Measurements from ENCODE around the gene ULK3. TPM values are rescaled to one million over a fixed set of nuclear protein-coding genes. Genes with fewer than 3 reads are reported as not detected.

Gene ULK3
- total RNA-seq, 1 donor from 2014 or later, result 24.3 TPM

- no peak for DNase-seq (ENCODE audit: low spot score)
- no peak for TF ChIP-seq CTCF (IDR thresholded peaks at IDR 0.05)
- Mint-ChIP-seq H3K27me3 (ENCODE audit: low read depth) (no peaks in the 10 kb centered on the region), H3K4me3 (ENCODE audit: unreplicated experiment) (no peak overlapping the region), H3K4me1 (ENCODE audit: low read depth) (peaks cover 29% of the 10 kb centered on the region), H3K9me3 (ENCODE audit: low read depth) (no peaks in the 10 kb centered on the region), H3K36me3 (ENCODE audit: low read depth) (peaks cover 14% of the 10 kb centered on the region), H3K27ac (ENCODE audit: unreplicated experiment) (peak overlapping the region; percentile 73)
Measured at GRCh38 chr15:74804935-74805334, 38.0 kb downstream of the ULK3 start.

- Mint-ChIP-seq H3K9me3 (ENCODE audit: low read depth) (no peaks in the 10 kb centered on the region), H3K4me1 (ENCODE audit: low read depth) (peaks cover 11% of the 10 kb centered on the region), H3K36me3 (ENCODE audit: low read depth) (peaks cover 17% of the 10 kb centered on the region), H3K27ac (ENCODE audit: unreplicated experiment) (no peak overlapping the region), H3K4me3 (ENCODE audit: unreplicated experiment) (no peak overlapping the region), H3K27me3 (ENCODE audit: low read depth) (no peaks in the 10 kb centered on the region)
- no peak for TF ChIP-seq CTCF (IDR thresholded peaks at IDR 0.05)
- no peak for DNase-seq (ENCODE audit: low spot score)
Measured at GRCh38 chr15:74802862-74803447, 40.0 kb downstream of the ULK3 start.

GRCh38 chr15:74802290-74802689 is 40.7 kb downstream of the ULK3 start:
- Mint-ChIP-seq H3K27ac (ENCODE audit: unreplicated experiment) (no peak overlapping the region), H3K4me3 (ENCODE audit: unreplicated experiment) (no peak overlapping the region), H3K36me3 (ENCODE audit: low read depth) (peaks cover 17% of the 10 kb centered on the region), H3K4me1 (ENCODE audit: low read depth) (peaks cover 5% of the 10 kb centered on the region), H3K27me3 (ENCODE audit: low read depth) (no peaks in the 10 kb centered on the region), H3K9me3 (ENCODE audit: low read depth) (no peaks in the 10 kb centered on the region)
- DNase-seq (ENCODE audit: low spot score), result no peak
- no peak for TF ChIP-seq CTCF (IDR thresholded peaks at IDR 0.05)

GRCh38 chr15:74801311-74801997 is 41.5 kb downstream of the ULK3 start:
- DNase-seq (ENCODE audit: low spot score), result no peak
- Mint-ChIP-seq H3K27ac (ENCODE audit: unreplicated experiment) (no peak overlapping the region), H3K27me3 (ENCODE audit: low read depth) (no peaks in the 10 kb centered on the region), H3K9me3 (ENCODE audit: low read depth) (no peaks in the 10 kb centered on the region), H3K36me3 (ENCODE audit: low read depth) (peaks cover 17% of the 10 kb centered on the region), H3K4me3 (ENCODE audit: unreplicated experiment) (no peak overlapping the region), H3K4me1 (ENCODE audit: low read depth) (no peaks in the 10 kb centered on the region)
- no peak for TF ChIP-seq CTCF (IDR thresholded peaks at IDR 0.05)

GRCh38 chr15:74800559-74801094 is 42.3 kb downstream of the ULK3 start:
- H3K4me3 Mint-ChIP-seq (ENCODE audit: unreplicated experiment), result no peak overlapping the region
- no peaks in the 10 kb centered on the region for H3K4me1 Mint-ChIP-seq (ENCODE audit: low read depth)
- H3K9me3 Mint-ChIP-seq (ENCODE audit: low read depth), result no peaks in the 10 kb centered on the region
- no peak for DNase-seq (ENCODE audit: low spot score)
- H3K36me3 Mint-ChIP-seq (ENCODE audit: low read depth), result peaks cover 17% of the 10 kb centered on the region
- H3K27me3 Mint-ChIP-seq (ENCODE audit: low read depth), result no peaks in the 10 kb centered on the region
- no peak for TF ChIP-seq CTCF (IDR thresholded peaks at IDR 0.05)
- H3K27ac Mint-ChIP-seq (ENCODE audit: unreplicated experiment), result no peak overlapping the region

Measured in chondrocyte (in vitro differentiated cells).